GM10248 (cell line): ENCODE measurements around the gene SMNDC1.

ENCODE experiments used
- CTCF ChIA-PET: fragments of 300-600 bp; sonication (Branson Sonifier 250); formaldehyde crosslinking; extraction: SDS; loops from one replicate; lab custom pipeline; 2021; ENCODE audit warnings: antibody characterized with exemption; lab: Yijun Ruan, JAX
- POLR2A ChIA-PET: fragments of 350-650 bp; sonication (Branson Sonifier 250); formaldehyde crosslinking; extraction: SDS; loops from one replicate; lab custom pipeline; 2020; ENCODE audit warnings: antibody characterized with exemption; lab: Yijun Ruan, JAX
- DNase-seq: peaks from one replicate; pipeline ENCODE4 v3.0.0; 2012; ENCODE audit errors: extremely low spot score
- TF ChIP-seq, protein P1 (sequence below): IDR thresholded peaks from 2 replicates; pipeline ENCODE4 v1.5.1; 2012; ENCODE audit warnings: mild to moderate bottlenecking, low read depth; ENCODE audit errors: extremely low read depth, missing control alignments, control extremely low read depth

The SMNDC1 gene

DNA sequence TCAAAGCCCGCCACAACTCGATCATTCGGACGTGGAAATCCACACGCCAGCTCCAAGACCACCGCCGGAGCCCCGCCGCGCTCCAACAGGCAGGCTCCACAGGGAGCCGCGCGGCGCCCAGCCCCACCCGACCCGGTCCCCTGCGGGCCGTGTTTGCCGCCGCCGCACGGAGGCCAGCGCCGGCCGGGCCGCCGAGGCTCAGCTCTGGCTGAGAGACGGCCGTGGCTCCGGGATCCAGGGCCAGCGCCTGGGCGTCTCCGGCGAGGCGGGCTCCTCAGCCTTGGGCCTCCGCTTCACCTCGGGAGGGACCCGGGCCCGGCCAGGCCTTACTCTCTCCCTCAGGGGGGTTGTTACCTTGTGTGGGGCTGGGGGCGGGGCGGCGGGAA lies 333 bp downstream of the SMNDC1 start:
- DNase-seq = no peak
- CTCF ChIA-PET = interaction anchor here (1.0 to 8.1 kb wide), 16 partner anchors 8 to 368 kb away, joined by 3 to 86 read pairs (median 6); no protein-coding TSS in a partner anchor
- POLR2A ChIA-PET = interaction anchor here (0.5 to 1.5 kb wide), 8 partner anchors 8 to 514 kb away, joined by 3 to 10 read pairs (median 3); no protein-coding TSS in a partner anchor

DNA sequence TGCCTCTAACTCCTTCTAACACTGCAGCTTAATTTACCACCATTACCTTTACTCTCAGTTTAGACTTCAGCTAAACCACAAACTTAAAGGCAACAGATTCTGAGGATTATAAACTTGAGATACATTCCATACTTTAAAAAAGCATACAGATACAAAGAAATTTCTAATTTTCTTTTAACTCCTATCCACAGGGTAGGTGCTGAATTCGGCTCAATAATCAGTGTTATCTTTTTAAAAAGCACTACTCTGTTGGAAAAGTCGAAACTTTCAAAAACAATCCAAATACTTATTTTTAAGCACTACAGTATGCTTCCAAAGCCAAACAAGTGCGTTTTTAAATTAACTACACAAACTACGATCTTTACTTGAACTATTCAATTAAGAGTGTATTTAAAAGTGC lies 1.0 kb downstream of the SMNDC1 start:
- DNase-seq = no peak
- TF ChIP-seq, protein P1, sequence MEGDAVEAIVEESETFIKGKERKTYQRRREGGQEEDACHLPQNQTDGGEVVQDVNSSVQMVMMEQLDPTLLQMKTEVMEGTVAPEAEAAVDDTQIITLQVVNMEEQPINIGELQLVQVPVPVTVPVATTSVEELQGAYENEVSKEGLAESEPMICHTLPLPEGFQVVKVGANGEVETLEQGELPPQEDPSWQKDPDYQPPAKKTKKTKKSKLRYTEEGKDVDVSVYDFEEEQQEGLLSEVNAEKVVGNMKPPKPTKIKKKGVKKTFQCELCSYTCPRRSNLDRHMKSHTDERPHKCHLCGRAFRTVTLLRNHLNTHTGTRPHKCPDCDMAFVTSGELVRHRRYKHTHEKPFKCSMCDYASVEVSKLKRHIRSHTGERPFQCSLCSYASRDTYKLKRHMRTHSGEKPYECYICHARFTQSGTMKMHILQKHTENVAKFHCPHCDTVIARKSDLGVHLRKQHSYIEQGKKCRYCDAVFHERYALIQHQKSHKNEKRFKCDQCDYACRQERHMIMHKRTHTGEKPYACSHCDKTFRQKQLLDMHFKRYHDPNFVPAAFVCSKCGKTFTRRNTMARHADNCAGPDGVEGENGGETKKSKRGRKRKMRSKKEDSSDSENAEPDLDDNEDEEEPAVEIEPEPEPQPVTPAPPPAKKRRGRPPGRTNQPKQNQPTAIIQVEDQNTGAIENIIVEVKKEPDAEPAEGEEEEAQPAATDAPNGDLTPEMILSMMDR = no peak
- ChIA-PET CTCF (interaction anchor here (0.8 to 8.1 kb wide), 5 partner anchors 8 to 246 kb away, joined by 3 to 86 read pairs (median 7); no protein-coding TSS in a partner anchor), POLR2A (no interaction called here)

More for the DNA sequence above, 333 bp downstream of the SMNDC1 start:
- TF ChIP-seq, protein P1 = no peak

DNA sequence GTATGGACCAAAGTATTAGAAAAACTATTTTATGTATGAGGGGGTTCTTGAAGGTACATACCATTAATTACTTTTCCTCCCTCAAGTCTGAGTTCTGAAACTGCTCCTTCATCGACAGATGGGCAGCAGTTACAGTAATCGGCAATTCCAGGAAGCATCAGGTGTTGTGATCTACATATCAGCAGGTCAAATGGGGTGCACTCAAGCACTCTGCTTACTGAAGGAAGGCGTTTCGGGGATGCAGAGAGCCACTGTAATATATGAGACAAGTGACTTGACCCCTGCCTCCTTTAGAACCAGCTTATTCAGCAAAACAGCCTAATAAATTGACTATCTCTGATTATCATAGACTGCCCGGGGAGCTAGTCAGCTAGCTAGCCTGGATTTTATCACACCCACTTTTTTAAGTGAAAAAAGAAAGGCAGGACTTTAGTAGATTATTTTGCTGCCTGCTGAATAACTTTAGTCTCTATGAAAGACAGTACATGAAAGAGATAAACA lies 4.2 kb downstream of the SMNDC1 start:
- no peak for DNase-seq
- TF ChIP-seq, protein P1 = no peak
- POLR2A ChIA-PET = no interaction called here
- CTCF ChIA-PET = interaction anchor here (0.9 to 1.4 kb wide), 5 partner anchors 29 to 246 kb away, joined by 3 to 5 read pairs (median 3); no protein-coding TSS in a partner anchor

DNA sequence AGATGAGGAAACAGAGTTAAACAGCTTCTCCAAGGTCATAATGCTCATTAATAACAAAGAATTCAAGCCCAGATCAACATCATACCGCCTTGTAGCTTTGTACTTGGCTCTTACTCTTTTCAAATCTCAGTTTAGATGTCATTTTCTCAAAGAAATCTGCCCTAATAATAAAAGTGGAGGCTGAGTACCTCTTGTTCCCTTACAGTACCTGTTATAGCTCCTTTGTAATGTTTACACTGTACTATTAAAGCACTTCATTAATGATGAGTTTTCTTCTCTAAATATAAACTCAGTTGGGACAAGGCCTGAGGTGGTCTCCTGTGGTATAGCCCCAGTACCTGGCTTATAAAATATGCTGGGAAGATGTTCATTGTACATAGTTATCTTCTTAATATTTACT lies 7.8 kb downstream of the SMNDC1 start:
- POLR2A ChIA-PET = interaction anchor here (0.6 kb wide), 1 partner anchor 82 kb away, joined by 3 read pairs; no protein-coding TSS in a partner anchor
- no peak for DNase-seq
- TF ChIP-seq, protein P1 = no peak
- CTCF ChIA-PET = interaction anchor here (1.5 to 2.3 kb wide), 2 partner anchors 9 to 250 kb away, joined by 4 to 13 read pairs; partner anchors contain the start of gene SMNDC1

DNA sequence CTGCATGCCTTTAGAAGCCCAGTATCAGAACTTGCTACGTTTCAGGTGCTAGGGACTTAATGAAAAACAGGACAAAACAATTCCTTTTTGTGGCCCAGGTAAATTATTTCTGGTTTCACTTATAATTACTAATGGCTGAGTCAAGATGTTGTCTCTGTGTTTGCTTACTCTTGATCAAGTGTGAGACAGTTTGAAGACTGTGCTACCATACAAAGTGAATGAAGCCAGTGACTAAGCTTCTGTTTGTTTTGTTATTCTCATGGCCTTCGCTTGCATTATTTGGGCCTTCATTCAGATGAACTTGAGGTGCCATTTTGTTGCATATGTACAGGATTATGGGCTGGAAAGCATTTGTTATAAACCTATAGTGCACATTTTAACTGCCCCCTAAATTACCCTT lies 17.9 kb downstream of the SMNDC1 start:
- DNase-seq = no peak
- ChIA-PET CTCF (interaction anchor here (1.1 to 1.6 kb wide), 2 partner anchors 8 to 149 kb away, joined by 3 to 5 read pairs; no protein-coding TSS in a partner anchor), POLR2A (no interaction called here)
- TF ChIP-seq, protein P1 = no peak

DNA sequence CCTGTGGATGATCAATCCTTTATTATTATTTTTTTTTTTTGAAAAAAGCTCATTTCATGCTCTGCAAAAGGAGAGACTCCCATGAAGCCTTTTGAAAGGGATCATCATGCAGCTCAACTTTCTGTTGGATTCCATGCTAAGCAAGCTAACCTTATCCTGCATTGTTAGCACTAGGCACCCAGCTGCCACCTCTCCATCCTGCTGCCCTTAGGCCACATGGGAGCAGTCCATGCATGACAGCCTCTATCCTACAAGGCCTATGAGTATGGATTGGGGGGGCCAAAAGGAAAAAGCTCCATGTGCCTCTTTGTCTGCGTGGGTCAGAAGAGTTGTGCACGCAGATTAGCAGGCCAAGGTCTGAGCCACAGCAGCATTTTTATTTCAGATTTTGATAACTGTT lies 19.2 kb downstream of the SMNDC1 start:
- POLR2A ChIA-PET = no interaction called here
- CTCF ChIA-PET = interaction anchor here (1.2 to 1.9 kb wide), 3 partner anchors 21 to 147 kb away, joined by 3 to 7 read pairs (median 3); no protein-coding TSS in a partner anchor
- DNase-seq = no peak
- TF ChIP-seq, protein P1 = no peak
